ENCODE measurements around the gene ZNF526.

Gene ZNF526

GRCh38 chr19:42219812-42220750 is at the start of gene ZNF526:
Gene ZNF526, plus strand, starts transcription at chr19:42220312. Its CDS starts 4,092 bp downstream, at chr19:42224404.
- in situ Hi-C loops (cut with MboI; ENCODE audit: low sequenced_read_pairs), result no loop called here

GRCh38 chr19:42170715-42171114 is 49.4 kb upstream of the ZNF526 start:
- in situ Hi-C loops (cut with MboI; ENCODE audit: low sequenced_read_pairs), result no loop called here

- in situ Hi-C loops (cut with MboI; ENCODE audit: low sequenced_read_pairs), result no loop called here
Measured at GRCh38 chr19:42172261-42172660, 47.9 kb upstream of the ZNF526 start.

GRCh38 chr19:42173695-42174094 is 46.4 kb upstream of the ZNF526 start:
- in situ Hi-C loops (cut with MboI; ENCODE audit: low sequenced_read_pairs), result no loop called here

- in situ Hi-C loops (cut with MboI; ENCODE audit: low sequenced_read_pairs), result no loop called here
Measured at GRCh38 chr19:42174188-42174587, 45.9 kb upstream of the ZNF526 start.

- in situ Hi-C loops (cut with MboI; ENCODE audit: low sequenced_read_pairs), result no loop called here
Measured at GRCh38 chr19:42174958-42175734, 45.0 kb upstream of the ZNF526 start.

- in situ Hi-C loops (cut with MboI; ENCODE audit: low sequenced_read_pairs), result no loop called here
Measured at GRCh38 chr19:42175952-42176648, 44.0 kb upstream of the ZNF526 start.

- in situ Hi-C loops (cut with MboI; ENCODE audit: low sequenced_read_pairs), result no loop called here
Measured at GRCh38 chr19:42176649-42176989, 43.5 kb upstream of the ZNF526 start.

- in situ Hi-C loops (cut with MboI; ENCODE audit: low sequenced_read_pairs), result no loop called here
Measured at GRCh38 chr19:42176990-42177685, 43.0 kb upstream of the ZNF526 start.

- in situ Hi-C loops (cut with MboI; ENCODE audit: low sequenced_read_pairs), result no loop called here
Measured at GRCh38 chr19:42177686-42178019, 42.5 kb upstream of the ZNF526 start.

GRCh38 chr19:42178791-42179674 is 41.1 kb upstream of the ZNF526 start:
- in situ Hi-C loops (cut with MboI; ENCODE audit: low sequenced_read_pairs), result no loop called here

GRCh38 chr19:42184401-42184861 is 35.7 kb upstream of the ZNF526 start:
- in situ Hi-C loops (cut with MboI; ENCODE audit: low sequenced_read_pairs), result no loop called here

- in situ Hi-C loops (cut with MboI; ENCODE audit: low sequenced_read_pairs), result no loop called here
Measured at GRCh38 chr19:42185277-42185676, 34.8 kb upstream of the ZNF526 start.

GRCh38 chr19:42188665-42189064 is 31.4 kb upstream of the ZNF526 start:
- in situ Hi-C loops (cut with MboI; ENCODE audit: low sequenced_read_pairs), result no loop called here

GRCh38 chr19:42189133-42189532 is 31.0 kb upstream of the ZNF526 start:
- in situ Hi-C loops (cut with MboI; ENCODE audit: low sequenced_read_pairs), result no loop called here

GRCh38 chr19:42191330-42191729 is 28.8 kb upstream of the ZNF526 start:
- in situ Hi-C loops (cut with MboI; ENCODE audit: low sequenced_read_pairs), result no loop called here

GRCh38 chr19:42191855-42192254 is 28.3 kb upstream of the ZNF526 start:
- in situ Hi-C loops (cut with MboI; ENCODE audit: low sequenced_read_pairs), result no loop called here

GRCh38 chr19:42193294-42193693 is 26.8 kb upstream of the ZNF526 start:
- in situ Hi-C loops (cut with MboI; ENCODE audit: low sequenced_read_pairs), result no loop called here

- in situ Hi-C loops (cut with MboI; ENCODE audit: low sequenced_read_pairs), result no loop called here
Measured at GRCh38 chr19:42193706-42194105, 26.4 kb upstream of the ZNF526 start.

All from HL-60/S4 treated with phorbol 12-myristate 13-acetate at 8.2 ng/mL for 4 days and 3 days (cell line).